GM12873 (cell line): ENCODE results near the gene LLGL2.

Experiments used
- TF ChIP-seq, protein P1 (sequence below): IDR thresholded peaks from 2 replicates; pipeline ENCODE4 v1.5.1; 2012; ENCODE audit warnings: low read depth, mild to moderate bottlenecking, moderate library complexity, low read length, control low read depth; ENCODE audit not compliant: insufficient read depth; ENCODE audit errors: missing control alignments

LLGL2 gene

DNA sequence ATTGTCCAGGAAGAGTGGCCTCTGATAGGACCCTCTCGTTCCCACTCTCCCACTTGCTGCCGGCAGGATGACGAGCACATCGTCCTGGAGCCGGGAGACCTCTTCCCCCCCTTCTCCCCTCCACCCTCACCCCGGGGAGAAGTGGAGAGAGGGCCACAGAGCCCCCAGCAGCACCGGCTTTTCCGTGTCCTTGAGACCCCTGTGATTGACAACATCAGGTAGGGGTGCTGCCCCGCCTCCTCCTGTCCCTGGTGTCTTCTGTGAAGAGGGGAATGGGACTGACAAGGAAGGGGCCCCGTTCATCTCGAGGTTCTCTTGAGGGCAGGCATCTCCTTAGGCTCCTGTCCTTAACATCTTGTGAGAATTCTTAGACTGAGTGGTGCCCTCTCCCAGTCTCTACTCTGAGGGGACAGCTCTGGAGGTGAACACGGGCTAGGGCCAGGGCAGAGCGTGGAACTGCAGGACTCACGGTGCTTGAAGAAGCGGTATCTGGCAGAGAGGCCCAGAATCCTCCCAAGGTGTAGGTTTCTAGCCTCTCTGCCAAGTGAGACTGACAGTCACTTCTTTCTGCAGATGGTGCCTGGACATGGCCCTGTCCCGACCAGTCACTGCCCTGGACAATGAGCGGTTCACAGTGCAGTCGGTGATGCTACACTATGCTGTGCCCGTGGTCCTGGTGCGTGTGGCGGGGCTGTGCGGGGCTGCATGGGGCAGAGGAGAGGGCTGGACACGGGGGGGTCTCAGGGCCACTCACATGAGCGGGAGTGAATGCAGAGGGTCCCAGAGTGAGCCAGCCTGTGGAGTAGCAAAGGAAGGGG, 36.6 kb upstream of the LLGL2 start:
- TF ChIP-seq, protein P1, sequence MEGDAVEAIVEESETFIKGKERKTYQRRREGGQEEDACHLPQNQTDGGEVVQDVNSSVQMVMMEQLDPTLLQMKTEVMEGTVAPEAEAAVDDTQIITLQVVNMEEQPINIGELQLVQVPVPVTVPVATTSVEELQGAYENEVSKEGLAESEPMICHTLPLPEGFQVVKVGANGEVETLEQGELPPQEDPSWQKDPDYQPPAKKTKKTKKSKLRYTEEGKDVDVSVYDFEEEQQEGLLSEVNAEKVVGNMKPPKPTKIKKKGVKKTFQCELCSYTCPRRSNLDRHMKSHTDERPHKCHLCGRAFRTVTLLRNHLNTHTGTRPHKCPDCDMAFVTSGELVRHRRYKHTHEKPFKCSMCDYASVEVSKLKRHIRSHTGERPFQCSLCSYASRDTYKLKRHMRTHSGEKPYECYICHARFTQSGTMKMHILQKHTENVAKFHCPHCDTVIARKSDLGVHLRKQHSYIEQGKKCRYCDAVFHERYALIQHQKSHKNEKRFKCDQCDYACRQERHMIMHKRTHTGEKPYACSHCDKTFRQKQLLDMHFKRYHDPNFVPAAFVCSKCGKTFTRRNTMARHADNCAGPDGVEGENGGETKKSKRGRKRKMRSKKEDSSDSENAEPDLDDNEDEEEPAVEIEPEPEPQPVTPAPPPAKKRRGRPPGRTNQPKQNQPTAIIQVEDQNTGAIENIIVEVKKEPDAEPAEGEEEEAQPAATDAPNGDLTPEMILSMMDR: no peak

DNA sequence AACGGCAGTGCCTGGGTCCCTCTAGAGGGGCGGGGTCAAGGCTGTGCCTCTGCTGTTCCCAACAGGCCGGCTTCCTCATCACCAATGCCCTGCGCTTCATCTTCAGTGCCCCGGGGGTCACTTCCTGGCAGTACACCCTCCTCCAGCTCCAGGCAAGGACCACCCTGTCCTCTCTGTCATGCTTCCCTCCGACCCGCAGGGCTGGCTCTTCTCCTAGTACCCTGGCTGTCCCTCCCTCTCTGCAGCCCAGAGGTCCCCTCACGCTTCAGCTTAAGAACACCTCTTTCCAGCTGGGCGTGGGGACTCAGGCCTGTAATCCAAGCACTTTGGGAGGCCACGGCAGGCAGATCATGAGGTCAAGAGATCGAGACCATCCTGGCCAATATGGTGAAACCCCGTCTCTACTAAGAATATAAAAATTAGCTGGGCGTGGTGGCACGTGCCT, 36.0 kb upstream of the LLGL2 start:
- TF ChIP-seq, protein P1: no peak

DNA sequence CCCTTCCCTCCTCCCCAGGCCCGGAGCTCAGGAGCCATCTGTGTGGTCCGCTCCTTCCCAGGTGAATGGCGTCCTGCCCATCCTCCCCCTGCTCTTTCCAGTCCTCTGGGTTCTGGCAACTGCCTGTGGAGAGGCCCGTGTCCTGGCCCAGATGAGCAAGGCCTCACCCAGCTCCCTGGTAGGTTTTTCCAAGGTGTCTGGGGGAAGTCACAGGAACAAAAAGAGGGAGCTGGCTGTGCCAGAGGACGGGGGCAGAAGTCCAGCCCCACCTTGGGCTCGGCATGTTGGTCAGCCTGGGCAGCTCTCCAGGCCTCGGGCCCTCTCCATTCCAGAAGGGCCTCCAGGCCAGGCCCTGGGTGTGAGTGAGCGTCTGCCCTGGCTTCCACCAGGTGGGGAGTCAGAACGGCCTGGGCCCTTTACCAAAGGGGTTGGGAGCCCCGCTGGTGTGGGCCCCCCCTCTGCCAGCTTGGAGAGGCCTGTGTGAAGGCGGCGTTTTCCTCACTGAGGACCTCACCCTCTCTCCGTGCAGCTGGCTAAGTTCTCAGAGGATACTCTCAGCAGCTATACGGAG, 35.2 kb upstream of the LLGL2 start:
- TF ChIP-seq, protein P1: no peak

DNA sequence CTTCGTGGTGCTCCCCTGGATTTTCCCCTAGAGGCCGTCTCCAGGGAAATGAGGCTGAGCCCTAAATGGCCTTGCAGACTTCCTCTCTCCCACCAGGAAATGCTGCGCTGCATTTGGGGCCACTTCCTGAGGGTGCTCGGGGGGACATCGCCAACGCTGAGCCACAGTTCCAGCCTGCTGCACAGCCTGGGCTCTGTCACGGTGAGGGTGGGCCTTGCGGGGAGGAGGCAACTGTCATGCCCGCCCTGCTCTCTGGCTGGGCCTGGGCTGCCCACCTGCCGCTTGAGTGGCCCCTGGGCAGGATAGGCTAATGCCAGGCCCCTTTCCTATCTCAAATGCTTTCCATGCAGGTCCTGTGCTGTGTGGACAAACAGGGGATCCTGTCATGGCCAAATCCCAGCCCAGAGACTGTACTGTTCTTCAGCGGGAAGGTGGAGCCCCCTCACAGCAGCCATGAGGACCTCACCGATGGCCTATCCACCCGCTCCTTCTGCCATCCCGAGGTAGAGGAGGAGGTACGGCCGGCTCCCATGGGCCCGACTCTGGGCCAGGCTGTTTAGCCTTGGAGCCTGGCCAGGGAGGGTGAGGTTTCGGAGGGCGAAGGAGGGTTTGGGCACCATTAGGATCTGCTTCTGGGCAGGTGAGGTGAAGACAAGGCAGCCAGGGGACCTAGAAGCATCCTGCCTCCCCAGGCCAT, 34.4 kb upstream of the LLGL2 start:
- TF ChIP-seq, protein P1: no peak

DNA sequence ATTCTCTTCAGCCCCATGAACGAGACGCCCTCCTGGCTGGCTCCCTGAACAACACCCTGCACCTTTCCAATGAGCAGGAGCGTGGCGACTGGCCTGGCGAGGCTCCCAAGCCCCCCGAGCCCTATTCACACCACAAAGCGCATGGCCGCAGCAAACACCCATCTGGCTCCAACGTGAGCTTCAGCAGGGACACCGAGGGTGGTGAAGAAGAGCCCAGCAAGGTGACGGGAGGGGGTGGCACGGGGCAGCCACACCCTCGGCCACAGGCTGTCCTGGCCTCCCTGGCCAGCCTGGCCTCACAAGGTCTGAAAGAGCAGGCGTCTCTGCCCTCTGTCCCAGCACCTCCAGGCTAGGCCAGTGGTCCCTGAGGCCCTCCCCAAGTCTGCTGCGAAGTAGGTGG, 33.8 kb upstream of the LLGL2 start:
- TF ChIP-seq, protein P1: no peak

DNA sequence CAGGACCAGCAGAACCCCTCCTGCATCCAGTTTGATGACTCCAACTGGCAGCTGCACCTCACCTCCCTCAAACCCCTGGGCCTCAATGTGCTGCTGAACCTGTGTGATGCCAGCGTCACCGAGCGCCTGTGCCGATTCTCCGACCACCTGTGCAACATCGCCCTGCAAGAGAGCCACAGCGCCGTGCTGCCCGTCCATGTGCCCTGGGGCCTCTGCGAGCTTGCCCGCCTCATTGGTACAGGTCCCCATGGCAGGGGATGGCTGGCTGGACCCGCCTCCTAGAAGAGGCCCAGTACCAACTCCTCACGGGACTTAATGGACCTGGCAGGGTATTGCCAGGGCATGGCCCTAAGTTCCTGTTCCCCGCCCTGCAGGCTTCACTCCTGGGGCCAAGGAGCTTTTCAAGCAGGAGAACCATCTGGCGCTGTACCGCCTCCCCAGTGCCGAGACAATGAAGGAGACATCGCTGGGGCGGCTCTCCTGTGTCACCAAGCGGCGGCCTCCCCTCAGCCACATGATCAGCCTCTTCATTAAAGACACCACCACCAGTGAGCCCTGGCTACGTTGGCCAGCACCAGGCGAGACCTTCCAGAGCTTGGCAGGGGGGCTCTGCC, 32.8 kb upstream of the LLGL2 start:
- TF ChIP-seq, protein P1: no peak

DNA sequence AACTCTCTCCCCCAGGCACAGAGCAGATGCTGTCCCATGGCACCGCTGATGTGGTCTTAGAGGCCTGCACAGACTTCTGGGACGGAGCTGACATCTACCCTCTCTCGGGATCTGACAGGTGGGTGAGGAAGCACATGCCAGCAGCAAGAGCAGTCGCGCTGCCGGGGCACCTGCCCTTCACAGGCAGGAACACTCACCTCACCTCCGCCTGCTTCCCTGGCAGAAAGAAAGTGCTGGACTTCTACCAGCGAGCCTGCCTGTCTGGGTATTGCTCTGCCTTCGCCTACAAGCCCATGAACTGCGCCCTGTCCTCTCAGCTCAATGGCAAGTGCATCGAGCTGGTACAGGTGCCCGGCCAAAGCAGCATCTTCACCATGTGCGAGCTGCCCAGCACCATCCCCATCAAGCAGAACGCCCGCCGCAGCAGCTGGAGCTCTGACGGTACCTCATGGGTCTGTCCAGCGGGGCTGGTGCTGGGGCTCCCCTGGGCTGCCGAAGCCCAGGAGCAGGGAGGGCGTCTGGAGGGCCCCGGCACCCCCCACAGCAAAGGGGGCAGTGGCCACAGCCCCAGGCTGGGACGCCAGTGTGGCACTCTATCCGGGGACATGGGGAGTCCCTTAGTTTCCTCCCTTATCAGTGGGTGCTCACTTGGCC, 31.9 kb upstream of the LLGL2 start:
- TF ChIP-seq, protein P1: no peak
